Astrocyte of the spinal cord (primary cell): ENCODE results near the gene YWHAH.

Source experiments
- DNase-seq: peaks from one replicate; pipeline ENCODE4 v3.0.0; 2011; ENCODE audit warnings: low read depth, low spot score
- H3K4me3 ChIP-seq: 2 replicates; pipeline ENCODE4 v1.5.1; 2011; ENCODE audit warnings: low read depth, mild to moderate bottlenecking, low read length, moderate library complexity
- CTCF ChIP-seq: IDR thresholded peaks from 2 replicates; pipeline ENCODE4 v1.5.1; 2012; ENCODE audit warnings: low read depth, mild to moderate bottlenecking, low read length, inconsistent platforms
- in situ Hi-C: cut with HindIII; loops from 2 replicates; pipeline ENCODE4 v1.10.0; 2017; ENCODE audit warnings: low sequenced_read_pairs

The YWHAH gene

DNA sequence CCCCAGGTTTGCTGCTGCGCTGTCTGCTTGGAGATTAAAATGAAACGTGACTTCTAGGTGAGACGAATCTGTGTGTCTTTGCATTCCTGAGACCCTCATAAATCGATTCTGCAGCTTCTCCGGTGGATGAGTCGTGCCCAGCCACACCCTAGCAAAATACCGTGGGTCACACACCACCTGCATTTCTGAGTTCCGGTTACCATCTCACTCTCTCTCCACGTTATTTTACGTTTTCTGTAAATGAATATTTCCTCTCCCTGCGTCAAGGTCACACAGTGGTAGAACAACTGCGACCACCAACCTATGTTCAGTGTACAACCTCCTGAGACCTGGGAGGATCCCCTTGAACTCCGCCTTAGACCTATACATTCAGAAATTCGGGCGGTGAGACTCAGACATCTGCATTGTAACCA lies 1.1 kb downstream of the YWHAH start:
- DNase-seq, result no peak
- peak overlapping the region; percentile 96 for H3K4me3 ChIP-seq
- TF ChIP-seq CTCF, result no peak
- in situ Hi-C loops, result no loop called here

GRCh38 chr22:31945971-31946680 lies 1.8 kb downstream of the YWHAH start:
- in situ Hi-C loops, result no loop called here
- H3K4me3 ChIP-seq, result peak overlapping the region; percentile 96
- TF ChIP-seq CTCF, result no peak
- peak; percentile 39 for DNase-seq

DNA sequence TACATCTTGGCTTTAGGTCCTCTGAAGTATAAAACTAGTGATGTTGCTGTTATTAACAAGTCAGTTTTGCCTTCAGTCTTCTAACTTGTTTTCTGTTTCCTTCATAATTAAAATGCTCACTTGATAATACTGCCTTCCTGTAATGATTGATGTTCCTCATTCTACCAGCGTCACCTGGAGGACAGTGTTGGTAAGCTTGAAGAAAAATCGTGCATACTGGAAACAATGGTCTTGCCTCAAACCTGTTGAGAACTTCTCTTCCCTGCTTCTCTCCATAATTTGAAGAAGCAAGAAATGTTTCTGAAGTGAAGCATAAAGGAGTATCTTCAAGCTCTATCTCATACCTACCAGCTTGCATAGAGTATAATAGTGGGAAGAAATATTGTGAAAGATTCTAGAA lies 3.0 kb downstream of the YWHAH start:
- peak; percentile 30 for DNase-seq
- peak; percentile 51 for TF ChIP-seq CTCF
- in situ Hi-C loops, result no loop called here
- no peak overlapping the region for H3K4me3 ChIP-seq

GRCh38 chr22:31948002-31948401 lies 3.7 kb downstream of the YWHAH start:
- H3K4me3 ChIP-seq, result no peak overlapping the region
- DNase-seq, result no peak
- in situ Hi-C loops, result no loop called here
- TF ChIP-seq CTCF, result no peak

- H3K4me3 ChIP-seq, result no peak overlapping the region
- no peak for TF ChIP-seq CTCF
- in situ Hi-C loops, result no loop called here
- DNase-seq, result no peak
Measured at GRCh38 chr22:31950226-31950625, 5.9 kb downstream of the YWHAH start.

DNA sequence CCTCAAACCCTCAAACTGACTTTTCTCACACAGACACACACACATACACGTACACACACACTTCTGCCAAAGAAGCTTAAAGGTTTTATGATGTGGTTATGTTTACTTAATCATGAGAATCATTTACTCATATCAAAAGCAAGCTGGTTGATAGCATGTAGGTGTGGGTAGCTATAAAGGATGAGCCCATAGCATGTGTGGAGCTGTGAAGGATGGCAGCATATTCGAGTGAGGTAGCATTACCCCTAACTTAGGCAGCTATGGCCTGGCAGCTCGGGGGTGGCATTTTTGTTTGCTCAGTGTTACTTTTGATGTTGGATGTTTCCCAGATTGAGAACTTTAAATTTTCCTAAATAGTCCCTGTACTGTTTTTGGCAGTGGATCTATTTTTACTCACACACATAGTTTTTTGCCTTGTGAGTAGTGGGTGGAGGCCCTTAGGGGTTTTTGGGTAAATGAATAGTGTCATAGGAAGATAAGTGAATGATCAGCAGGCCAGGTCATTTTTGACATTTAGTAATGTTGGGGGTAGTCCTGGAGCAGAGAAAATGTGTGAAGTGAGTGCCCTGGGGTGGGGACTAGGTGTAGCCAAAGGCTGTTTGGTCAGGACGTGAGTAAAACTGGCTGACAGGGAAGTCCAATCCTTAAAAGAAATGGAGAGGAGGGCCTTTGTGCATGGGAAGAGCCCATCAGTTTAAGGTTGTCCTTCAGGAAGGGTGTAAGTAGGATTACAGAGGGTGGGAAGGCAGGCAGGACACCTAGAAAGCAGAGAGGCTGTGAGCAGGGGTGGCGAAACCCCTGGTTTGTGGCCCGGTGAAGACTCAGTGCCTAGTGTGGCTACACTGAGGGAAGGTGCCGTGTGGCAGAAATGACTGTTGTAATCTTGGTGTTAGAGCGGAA lies 7.1 kb downstream of the YWHAH start:
- TF ChIP-seq CTCF, result no peak
- no peak for DNase-seq
- in situ Hi-C loops, result no loop called here
- H3K4me3 ChIP-seq, result no peak overlapping the region
